Calu3 (cell line): ENCODE measurements around the gene NPR3. TPM values are rescaled to one million over a fixed set of nuclear protein-coding genes. Genes with fewer than 3 reads are reported as not detected.
A peak's percentile ranks its signal among the peaks of the same experiment; 100 is the strongest.

Experiments used
- BruUV-seq: library from RNA; stranded (reverse); fragments of 400-500 nt; replicated peaks from 2 replicates; lab custom pipeline; 2021; lab: Mats Ljungman, UMichigan
- CTCF ChIA-PET: fragments of 300-600 bp; sonication (Branson Sonifier 250); formaldehyde crosslinking; loops from one replicate; lab custom pipeline; 2022; ENCODE audit warnings: antibody characterized with exemption; lab: Charles Lee
- DNase-seq: peaks from one replicate; pipeline ENCODE4 v3.0.0; 2022
- H3K27ac Mint-ChIP-seq: one replicate; pipeline ENCODE4 v1.8.0; 2022; ENCODE audit warnings: mixed read lengths; ENCODE audit not compliant: unreplicated experiment
- H3K27me3 Mint-ChIP-seq: one replicate; pipeline ENCODE4 v1.8.0; 2022; ENCODE audit warnings: mixed read lengths; ENCODE audit not compliant: unreplicated experiment
- H3K36me3 Mint-ChIP-seq: one replicate; pipeline ENCODE4 v1.8.0; 2022; ENCODE audit warnings: mild to moderate bottlenecking, moderate library complexity, mixed read lengths; ENCODE audit not compliant: insufficient read depth, unreplicated experiment
- H3K4me1 Mint-ChIP-seq: one replicate; pipeline ENCODE4 v1.8.0; 2022; ENCODE audit warnings: mild to moderate bottlenecking, low read depth, mixed read lengths; ENCODE audit not compliant: unreplicated experiment
- H3K4me3 Mint-ChIP-seq: one replicate; pipeline ENCODE4 v1.8.0; 2022; ENCODE audit warnings: mild to moderate bottlenecking, low read depth, moderate library complexity, mixed read lengths; ENCODE audit not compliant: unreplicated experiment
- H3K9me3 Mint-ChIP-seq: one replicate; pipeline ENCODE4 v1.8.0; 2022; ENCODE audit warnings: low read depth, mixed read lengths; ENCODE audit not compliant: unreplicated experiment
- CTCF ChIP-seq: fragments of 200-600 bp; IDR thresholded peaks from one replicate; pipeline ENCODE4 v1.8.0; 2022; ENCODE audit warnings: antibody characterized with exemption; ENCODE audit not compliant: unreplicated experiment
- intact Hi-C: fragments of 100-400 bp; cut with micrococcal nuclease; formaldehyde crosslinking; loops from one replicate; pipeline ENCODE4 v1.10.0; 2022; ENCODE audit not compliant: unreplicated experiment
- total RNA-seq: library from RNA; stranded (reverse); gene quantifications from 2 replicates; pipeline ENCODE4 v1.2.3, GENCODE V29; 2022

The NPR3 gene
- total RNA-seq, 1 experiment from 2014 or later: 0.19 TPM

DNA sequence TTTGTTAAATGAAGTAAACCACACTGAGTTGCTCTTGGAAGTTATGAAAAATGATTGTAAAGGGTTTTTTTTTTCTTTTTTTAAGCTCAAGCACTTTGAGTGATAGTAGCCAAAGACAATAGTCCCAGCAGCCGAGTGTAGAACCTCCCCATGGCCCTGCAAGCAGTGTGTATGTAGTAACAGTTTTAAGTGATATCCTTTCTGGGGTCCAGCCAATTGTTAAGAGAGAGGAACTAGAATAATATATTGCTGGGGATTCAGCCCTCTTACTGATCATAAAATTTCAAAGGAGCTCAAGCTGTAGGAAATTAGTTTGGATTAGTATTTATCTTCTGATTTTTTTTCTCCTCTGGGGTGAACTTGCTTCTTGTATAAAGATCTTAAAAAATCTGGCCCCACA, 43.2 kb downstream of the NPR3 start:
- BruUV-seq: no TSS peak

DNA sequence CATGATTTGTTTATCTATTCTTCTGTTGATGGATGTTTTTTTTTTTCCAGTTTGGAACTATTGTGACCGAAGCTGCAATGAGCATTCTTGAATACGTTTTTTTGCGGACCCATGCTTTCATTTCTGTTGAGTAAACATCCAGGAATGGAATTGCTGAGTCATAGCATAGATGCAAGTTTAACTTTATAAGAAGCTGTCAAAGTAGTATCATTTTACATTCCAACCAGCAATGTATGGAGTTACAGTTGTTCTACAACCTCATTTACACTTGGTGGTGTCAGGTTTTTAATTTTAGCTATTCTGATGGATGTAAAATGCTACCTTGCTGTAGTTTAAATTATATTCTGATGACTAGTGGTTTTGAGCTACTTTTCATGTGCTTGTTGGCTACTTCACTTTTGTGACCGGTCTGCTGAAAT, 49.0 kb downstream of the NPR3 start:
- intact Hi-C loops: no loop called here
- H3K4me3 Mint-ChIP-seq: peak overlapping the region; percentile 25
- no peaks in the 10 kb centered on the region for H3K9me3 Mint-ChIP-seq
- no peak for DNase-seq
- CTCF ChIA-PET: interaction anchor here (0.7 kb wide), 1 partner anchor 434 kb away, joined by 6 read pairs; no protein-coding TSS in a partner anchor
- no peaks in the 10 kb centered on the region for H3K4me1 Mint-ChIP-seq
- H3K27me3 Mint-ChIP-seq: peaks cover 14% of the 10 kb centered on the region
- no peaks in the 10 kb centered on the region for H3K36me3 Mint-ChIP-seq
- H3K27ac Mint-ChIP-seq: no peak overlapping the region
- BruUV-seq: no TSS peak
- TF ChIP-seq CTCF: no peak

More for the DNA sequence above, 43.2 kb downstream of the NPR3 start:
- no peaks in the 10 kb centered on the region for H3K36me3 Mint-ChIP-seq
- no peaks in the 10 kb centered on the region for H3K4me1 Mint-ChIP-seq
- TF ChIP-seq CTCF: no peak
- H3K4me3 Mint-ChIP-seq: no peak overlapping the region
- no peaks in the 10 kb centered on the region for H3K9me3 Mint-ChIP-seq
- DNase-seq: no peak
- CTCF ChIA-PET: no interaction called here
- intact Hi-C loops: no loop called here
- H3K27ac Mint-ChIP-seq: no peak overlapping the region
- peaks cover 14% of the 10 kb centered on the region for H3K27me3 Mint-ChIP-seq

DNA sequence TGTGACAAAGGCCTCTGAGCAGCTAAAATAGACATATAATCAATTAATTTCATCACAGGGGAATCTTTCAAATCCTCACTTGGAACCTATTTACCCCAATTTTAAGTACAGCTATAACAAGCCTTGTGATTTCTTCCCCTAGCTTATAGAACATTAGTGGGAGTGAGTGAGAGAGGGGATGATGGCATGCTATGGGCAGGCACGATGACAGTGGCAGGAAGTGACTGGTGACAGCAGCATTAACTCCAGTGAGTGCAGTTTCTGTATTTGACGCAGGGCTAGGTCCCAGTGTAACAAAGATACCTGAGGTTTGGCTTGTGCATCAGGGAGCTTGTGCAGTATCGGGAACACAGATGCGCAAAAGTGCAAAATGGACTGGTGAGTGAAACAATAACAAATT, 54.1 kb downstream of the NPR3 start:
- no TSS peak for BruUV-seq
- H3K27me3 Mint-ChIP-seq: no peaks in the 10 kb centered on the region
- intact Hi-C loops: no loop called here
- TF ChIP-seq CTCF: no peak
- H3K36me3 Mint-ChIP-seq: no peaks in the 10 kb centered on the region
- no peak for DNase-seq
- H3K27ac Mint-ChIP-seq: no peak overlapping the region
- H3K9me3 Mint-ChIP-seq: peaks cover 4% of the 10 kb centered on the region
- CTCF ChIA-PET: no interaction called here
- no peak overlapping the region for H3K4me3 Mint-ChIP-seq
- H3K4me1 Mint-ChIP-seq: peaks cover 12% of the 10 kb centered on the region

GRCh38 chr5:32767948-32768467, 56.9 kb downstream of the NPR3 start:
- intact Hi-C loops: no loop called here
- no TSS peak for BruUV-seq
- Mint-ChIP-seq H3K27ac (peak overlapping the region; percentile 45), H3K4me3 (peak overlapping the region; percentile 16), H3K4me1 (peaks cover 12% of the 10 kb centered on the region), H3K9me3 (peaks cover 4% of the 10 kb centered on the region), H3K36me3 (no peaks in the 10 kb centered on the region), H3K27me3 (no peaks in the 10 kb centered on the region)
- DNase-seq: peak; percentile 64
- CTCF ChIA-PET: no interaction called here
- TF ChIP-seq CTCF: no peak
